ENCODE results near the gene MMADHC.

MMADHC gene

GRCh38 chr2:149544692-149545091, 42.9 kb downstream of the MMADHC start:
- no peak for DNase-seq

- no peak for DNase-seq
Observed at GRCh38 chr2:149543845-149544244, 43.7 kb downstream of the MMADHC start.

- no peak for DNase-seq
Observed at GRCh38 chr2:149540138-149540537, 47.4 kb downstream of the MMADHC start.

- DNase-seq, result no peak
Observed at GRCh38 chr2:149538138-149538833, 49.3 kb downstream of the MMADHC start.

- DNase-seq, result no peak
Observed at GRCh38 chr2:149537092-149537726, 50.4 kb downstream of the MMADHC start.

GRCh38 chr2:149536649-149537048, 50.9 kb downstream of the MMADHC start:
- no peak for DNase-seq

- no peak for DNase-seq
Observed at GRCh38 chr2:149534674-149535073, 52.9 kb downstream of the MMADHC start.

GRCh38 chr2:149528983-149529382, 58.6 kb downstream of the MMADHC start:
- no peak for DNase-seq

- DNase-seq, result no peak
Observed at GRCh38 chr2:149527998-149528755, 59.4 kb downstream of the MMADHC start.

- no peak for DNase-seq
Observed at GRCh38 chr2:149526689-149527088, 60.9 kb downstream of the MMADHC start.

GRCh38 chr2:149525323-149525722, 62.3 kb downstream of the MMADHC start:
- no peak for DNase-seq
